NCI-H82 treated with DMSO at 0.1 percent for 48 hours (cell line): ENCODE data around the gene KRT78.

ENCODE experiments used
- DNase-seq: peaks from one replicate; lab custom pipeline; 2025; ENCODE audit not compliant: unreplicated experiment; lab: John Stamatoyannopoulos, UW

Gene KRT78

GRCh38 chr12:52838609-52839435 lies 10.0 kb downstream of the KRT78 start:
- DNase-seq, result no peak

- DNase-seq, result no peak
These were observed 10.8 kb downstream of the KRT78 start for GRCh38 chr12:52837781-52838608.

GRCh38 chr12:52837413-52837741 lies 11.4 kb downstream of the KRT78 start:
- DNase-seq, result no peak

- no peak for DNase-seq
These were observed 12.0 kb downstream of the KRT78 start for GRCh38 chr12:52836491-52837412.

- DNase-seq, result no peak
These were observed 12.7 kb downstream of the KRT78 start for GRCh38 chr12:52836042-52836466.

- DNase-seq, result no peak
These were observed 13.3 kb downstream of the KRT78 start for GRCh38 chr12:52835271-52836041.

GRCh38 chr12:52834727-52835001 lies 14.1 kb downstream of the KRT78 start:
- no peak for DNase-seq

GRCh38 chr12:52833922-52834726 lies 14.7 kb downstream of the KRT78 start, which contains the start of gene KRT79:
Gene KRT79, minus strand, starts transcription at chr12:52834311. Its CDS starts 51 bp downstream, at chr12:52834260.
- DNase-seq, result no peak

- no peak for DNase-seq
These were observed 15.5 kb downstream of the KRT78 start for GRCh38 chr12:52832985-52833905.

- DNase-seq, result no peak
These were observed 16.3 kb downstream of the KRT78 start for GRCh38 chr12:52832451-52832850.

GRCh38 chr12:52831251-52831650 lies 17.5 kb downstream of the KRT78 start:
- no peak for DNase-seq

GRCh38 chr12:52829986-52830770 lies 18.6 kb downstream of the KRT78 start:
- no peak for DNase-seq

GRCh38 chr12:52828591-52829021 lies 20.2 kb downstream of the KRT78 start:
- no peak for DNase-seq

- DNase-seq, result no peak
These were observed 20.6 kb downstream of the KRT78 start for GRCh38 chr12:52828156-52828555.

GRCh38 chr12:52827499-52828090 lies 21.2 kb downstream of the KRT78 start:
- DNase-seq, result no peak

GRCh38 chr12:52826611-52827498 lies 21.9 kb downstream of the KRT78 start:
- no peak for DNase-seq
